ENCODE measurements around the gene ATP8A1.

GRCh38 chr4:42533042-42533441 is 123.9 kb downstream of the ATP8A1 start:
- no peak for TF ChIP-seq CTCF (IDR thresholded peaks at IDR 0.05)
- TF ChIP-seq EP300 (IDR thresholded peaks at IDR 0.05), result no peak

Measured in esophagus muscularis mucosa (tissue), 3 donors.